HuH-7.5 (cell line): ENCODE results near the gene FOXP1.

Experiments used
- DNase-seq: peaks from one replicate; pipeline ENCODE4 v3.0.0; 2011; ENCODE audit warnings: low spot score

The FOXP1 gene

GRCh38 chr3:70973558-70973957 is 610.0 kb downstream of the FOXP1 start:
- no peak for DNase-seq

- no peak for DNase-seq
Measured at GRCh38 chr3:70972855-70973254, 610.7 kb downstream of the FOXP1 start.

DNA sequence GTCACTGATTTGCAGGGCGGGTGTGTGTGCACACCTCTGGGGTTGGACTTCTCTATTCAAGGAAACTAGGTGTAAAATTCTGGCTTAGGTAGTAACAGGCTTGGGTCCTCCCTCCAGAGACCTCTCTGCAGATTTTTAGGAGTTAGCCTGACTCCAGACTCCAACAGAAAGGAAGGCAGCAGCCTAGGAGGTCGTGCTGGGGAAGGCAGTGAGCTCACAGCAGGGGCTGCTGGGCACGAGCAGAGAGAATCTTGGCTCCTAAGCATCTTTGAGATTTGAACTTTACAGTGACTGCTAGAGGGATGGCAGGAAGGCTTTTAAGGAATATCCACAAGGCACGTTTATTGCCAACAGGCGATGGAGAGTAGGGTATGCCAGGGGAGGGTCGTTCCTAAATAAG is 612.6 kb downstream of the FOXP1 start:
- no peak for DNase-seq

GRCh38 chr3:70970171-70970570 is 613.4 kb downstream of the FOXP1 start:
- DNase-seq = no peak

DNA sequence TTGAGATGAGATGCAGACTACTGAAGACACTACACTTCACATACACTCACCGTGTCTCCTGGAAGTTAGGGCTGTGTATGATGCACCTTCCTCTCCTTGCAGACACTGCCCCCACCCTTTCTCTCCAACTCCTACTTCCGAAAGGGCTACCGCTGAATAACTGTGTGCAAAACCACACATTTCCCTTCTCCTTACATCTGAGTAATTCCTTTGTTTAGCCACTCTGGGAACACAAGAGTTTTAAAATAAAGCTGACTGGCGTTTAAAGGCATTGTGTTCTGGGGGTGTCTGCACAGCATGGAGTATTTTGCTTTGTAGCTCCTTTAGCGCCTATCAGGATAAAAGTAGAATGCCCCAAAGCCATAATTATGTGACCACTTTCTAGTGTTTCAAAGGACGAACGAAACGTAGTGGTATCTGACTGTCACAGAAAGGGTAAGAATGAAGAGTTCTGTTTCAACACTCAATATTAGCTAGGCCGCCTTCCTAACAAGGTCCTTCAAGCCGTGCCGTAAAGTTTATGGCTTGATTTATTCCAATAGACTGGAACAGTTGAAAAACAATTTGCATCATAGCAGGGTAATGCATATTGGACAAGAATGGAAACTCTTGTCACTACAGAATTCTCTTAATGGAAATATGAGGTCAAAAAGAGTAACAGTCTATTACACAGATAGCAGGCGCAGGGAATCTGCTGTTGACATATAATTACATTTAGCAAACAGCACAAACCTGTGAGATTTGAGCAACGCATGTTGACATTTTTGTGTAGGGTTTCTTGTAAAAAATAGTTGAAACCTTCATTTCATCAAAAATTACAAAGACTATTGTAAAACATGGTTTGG is 619.9 kb downstream of the FOXP1 start:
- no peak for DNase-seq

DNA sequence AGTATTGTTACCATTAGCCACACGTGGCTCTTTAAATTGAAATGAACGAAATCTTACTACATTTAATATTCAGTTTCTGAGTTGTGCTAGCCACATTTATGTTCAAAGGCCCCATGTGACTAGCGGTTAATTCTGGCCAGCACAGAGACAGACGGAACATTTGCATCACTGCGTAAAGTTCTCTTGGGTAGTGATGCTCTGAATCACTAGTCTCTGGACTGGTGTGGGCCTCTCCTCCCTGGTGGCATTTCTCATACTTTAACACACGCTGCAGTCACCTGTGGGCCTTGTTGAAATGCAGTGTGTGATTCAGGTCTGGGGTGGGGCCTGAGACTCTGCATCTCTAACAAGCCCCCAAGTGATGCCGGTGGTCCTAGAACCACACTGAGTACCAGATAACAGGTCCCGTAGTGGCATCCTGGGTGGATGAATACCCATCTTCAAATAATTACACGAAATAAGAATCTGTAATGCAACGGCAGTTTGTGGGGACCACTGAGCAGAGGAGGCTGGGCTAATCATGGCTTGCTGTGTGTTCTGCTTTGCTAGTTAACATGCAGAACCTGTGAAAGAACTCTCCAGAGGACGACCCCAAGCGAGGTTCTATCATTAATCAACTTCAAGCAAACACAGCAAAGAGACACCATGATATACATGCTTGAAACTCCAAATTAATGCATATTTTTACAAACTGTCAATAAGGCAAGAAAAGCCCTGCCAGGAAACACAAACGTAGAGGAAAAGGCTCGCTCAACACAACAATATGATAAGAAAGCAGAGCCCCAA is 623.8 kb downstream of the FOXP1 start:
- DNase-seq = no peak

DNA sequence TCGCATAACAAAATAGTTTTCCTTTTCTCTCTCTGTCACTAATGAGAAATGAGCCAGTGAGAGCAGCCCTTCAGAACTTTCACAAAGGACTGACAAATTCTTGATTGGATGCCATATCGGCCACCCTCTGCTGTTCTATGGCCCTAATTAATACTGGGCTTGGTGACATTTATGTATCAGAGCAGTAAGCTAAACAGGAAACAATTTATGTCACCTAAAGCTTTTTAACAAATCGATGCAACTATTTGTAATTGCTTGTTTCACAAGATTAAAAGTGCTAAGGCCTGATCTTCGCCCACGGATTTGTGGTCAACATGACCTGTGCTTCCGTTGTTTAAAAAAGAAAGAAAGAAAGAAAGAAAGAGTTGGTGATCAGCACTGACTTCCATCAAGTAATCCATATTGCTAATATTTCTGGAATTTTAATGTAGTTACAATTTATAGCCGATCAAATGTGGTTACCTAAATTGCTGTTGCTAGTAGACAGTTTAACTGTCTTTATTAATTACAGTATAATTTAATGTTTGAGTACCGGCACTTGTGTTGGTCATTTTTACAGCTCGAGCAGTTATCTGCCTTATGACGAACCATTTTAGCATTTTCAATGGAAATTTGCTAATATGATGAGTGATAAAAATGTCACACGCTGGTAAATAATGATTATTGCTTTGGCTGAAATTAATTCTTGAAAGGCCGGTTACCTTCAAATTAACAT is 631.3 kb downstream of the FOXP1 start:
- DNase-seq = no peak

DNA sequence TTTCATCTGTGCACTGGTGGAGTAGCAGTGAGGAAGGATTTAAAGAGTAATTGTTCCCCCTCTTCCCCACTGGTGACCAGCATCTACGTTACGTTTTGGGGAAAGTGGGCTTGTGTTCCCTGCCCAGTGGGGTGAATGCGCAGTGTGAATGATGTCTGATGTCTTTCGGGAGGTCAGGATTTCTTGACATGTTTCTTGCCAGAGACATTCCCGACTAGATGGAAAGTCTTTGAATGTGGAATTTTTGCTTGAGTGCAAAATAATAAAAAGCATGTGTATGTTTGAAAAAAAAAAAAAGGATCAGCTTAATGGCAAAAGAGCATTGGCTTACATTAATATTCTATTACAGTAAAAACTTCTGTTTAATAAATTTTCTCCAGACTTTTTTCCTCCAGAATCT is 632.2 kb downstream of the FOXP1 start:
- DNase-seq = no peak

- no peak for DNase-seq
Measured at GRCh38 chr3:70947579-70947978, 635.9 kb downstream of the FOXP1 start.

GRCh38 chr3:70943886-70944285 is 639.6 kb downstream of the FOXP1 start:
- no peak for DNase-seq

- no peak for DNase-seq
Measured at GRCh38 chr3:70933105-70933810, 650.3 kb downstream of the FOXP1 start.

- no peak for DNase-seq
Measured at GRCh38 chr3:70930066-70930465, 653.5 kb downstream of the FOXP1 start.

DNA sequence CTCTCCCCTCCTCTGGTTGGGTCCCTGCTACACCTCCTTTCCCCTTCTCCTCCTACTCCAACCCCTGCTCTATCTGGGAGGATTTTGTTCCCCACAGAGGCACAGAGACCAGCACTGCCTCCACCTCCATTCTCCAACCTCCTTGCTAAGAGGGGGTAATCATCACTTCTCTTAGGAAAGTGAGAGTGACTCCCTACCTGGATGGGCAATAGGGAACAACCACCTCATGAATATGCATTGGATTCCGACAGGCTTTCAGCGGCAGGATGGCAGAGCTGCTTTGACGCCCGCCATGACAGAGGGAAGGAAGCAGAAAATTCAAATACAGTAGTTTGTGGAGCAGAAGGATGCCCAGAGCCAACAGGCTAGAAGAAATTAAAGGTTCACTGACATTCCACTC is 656.3 kb downstream of the FOXP1 start:
- DNase-seq = no peak

- DNase-seq = no peak
Measured at GRCh38 chr3:70926835-70927234, 656.7 kb downstream of the FOXP1 start.

DNA sequence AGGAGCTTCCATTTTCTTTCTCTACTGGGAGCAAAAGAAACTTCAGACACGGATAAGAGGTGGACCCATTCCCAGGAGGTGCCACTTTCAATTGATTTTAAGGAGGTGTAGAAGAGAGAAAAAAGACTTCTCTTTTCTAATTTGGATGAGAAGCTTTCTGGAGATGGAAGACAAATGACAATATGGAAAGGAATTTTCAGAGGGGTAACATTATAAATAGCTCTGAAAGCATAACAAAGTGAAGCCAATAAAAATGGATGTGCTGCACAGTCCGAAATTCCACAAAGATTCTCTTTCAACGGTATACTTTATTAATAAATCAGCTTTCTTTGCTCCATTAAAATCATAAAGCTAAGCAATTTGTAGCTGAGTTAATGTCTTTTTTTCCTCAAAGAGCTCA is 663.9 kb downstream of the FOXP1 start:
- no peak for DNase-seq

DNA sequence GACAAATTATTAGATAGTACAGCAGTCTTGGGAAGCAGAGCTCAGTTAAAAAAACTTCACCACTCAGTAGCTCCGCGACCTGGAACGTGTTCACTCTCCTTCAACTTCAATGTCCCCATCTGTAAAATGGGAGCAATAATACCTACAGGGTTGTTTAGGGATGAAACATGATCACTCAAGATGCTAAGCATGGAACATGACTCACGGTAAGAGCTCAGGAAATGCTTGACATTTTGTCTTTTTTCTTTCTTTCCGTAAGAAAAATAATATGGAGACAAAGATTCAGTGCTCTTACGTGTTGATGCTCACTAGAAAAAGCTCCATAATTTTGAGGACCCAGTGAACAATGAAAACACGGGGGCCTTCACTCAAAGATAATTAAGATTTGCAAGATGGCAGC is 664.4 kb downstream of the FOXP1 start:
- no peak for DNase-seq

- DNase-seq = no peak
Measured at GRCh38 chr3:70916375-70917055, 667.0 kb downstream of the FOXP1 start.

DNA sequence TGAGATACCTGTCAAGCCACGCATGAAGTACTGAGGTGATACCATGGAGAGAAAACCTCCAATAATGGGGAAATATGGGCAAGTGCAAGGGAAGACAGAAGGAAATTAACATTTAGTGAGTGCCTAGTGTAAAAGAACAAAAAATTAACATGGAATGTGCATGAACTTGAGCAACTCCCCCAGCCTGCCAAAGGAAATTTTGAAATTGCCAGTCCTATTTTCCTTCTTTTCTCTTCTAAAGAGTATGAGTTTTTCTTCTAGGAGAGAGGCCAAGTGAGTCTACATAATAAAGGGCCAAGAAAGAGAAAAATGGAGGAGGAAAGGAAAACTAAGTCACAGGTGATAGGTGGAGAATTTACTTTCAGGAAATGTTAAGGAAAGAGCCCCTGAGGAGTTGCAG is 668.7 kb downstream of the FOXP1 start:
- no peak for DNase-seq

GRCh38 chr3:70911719-70912118 is 671.8 kb downstream of the FOXP1 start:
- no peak for DNase-seq

DNA sequence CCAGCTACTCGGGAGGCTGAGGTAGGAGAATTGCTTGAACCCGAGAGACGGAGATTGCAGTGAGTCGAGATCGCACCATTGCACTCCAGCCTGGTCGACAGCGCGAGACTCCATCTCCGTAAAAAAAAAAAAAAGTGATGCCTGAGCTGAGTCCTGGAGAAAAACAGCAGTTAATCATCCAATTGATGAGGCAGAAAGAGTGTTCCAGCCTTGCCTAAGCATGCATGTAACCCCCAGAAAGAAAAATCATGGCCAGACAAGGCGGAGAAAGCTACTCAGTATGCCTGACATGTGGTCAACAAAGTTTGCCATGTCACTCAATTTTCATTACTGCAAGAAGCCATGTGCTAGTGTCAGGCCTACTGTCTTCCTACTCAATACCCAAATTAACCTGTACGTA is 678.0 kb downstream of the FOXP1 start:
- no peak for DNase-seq
